NB4 (cell line): ENCODE results near the gene VEPH1.

Source experiments
- DNase-seq: peaks from one replicate; pipeline ENCODE4 v3.0.0; 2010; ENCODE audit warnings: low read depth
- H3K4me3 ChIP-seq: one replicate; pipeline ENCODE4 v1.5.1; 2011; ENCODE audit warnings: mild to moderate bottlenecking, low read depth, low read length, moderate library complexity
- CTCF ChIP-seq: IDR thresholded peaks from one replicate; pipeline ENCODE4 v1.5.1; 2012; ENCODE audit warnings: low read depth, low read length
- MAX ChIP-seq: IDR thresholded peaks from 2 replicates; pipeline ENCODE4 v1.6.1; 2011; ENCODE audit warnings: low read depth, low read length
- MYC ChIP-seq: IDR thresholded peaks from 2 replicates; pipeline ENCODE4 v1.6.1; 2011; ENCODE audit warnings: low read depth, low read length
- POLR2A ChIP-seq: IDR thresholded peaks from 2 replicates; pipeline ENCODE4 v1.6.1; 2011; ENCODE audit warnings: mild to moderate bottlenecking; ENCODE audit not compliant: insufficient read length; ENCODE audit errors: extremely low read depth

The VEPH1 gene

GRCh38 chr3:157387708-157388435 lies 115.3 kb downstream of the VEPH1 start:
- H3K4me3 ChIP-seq, result no peak overlapping the region
- TF ChIP-seq MAX (no peak), MYC (no peak), CTCF (no peak), POLR2A (no peak)
- DNase-seq, result no peak

GRCh38 chr3:157384491-157384890 lies 118.7 kb downstream of the VEPH1 start:
- no peak overlapping the region for H3K4me3 ChIP-seq
- TF ChIP-seq MYC (no peak), MAX (no peak), POLR2A (no peak), CTCF (no peak)
- DNase-seq, result no peak

GRCh38 chr3:157384031-157384430 lies 119.2 kb downstream of the VEPH1 start:
- no peak for DNase-seq
- TF ChIP-seq MAX (no peak), POLR2A (no peak), MYC (no peak), CTCF (no peak)
- no peak overlapping the region for H3K4me3 ChIP-seq

- no peak for DNase-seq
- no peak for TF ChIP-seq CTCF
- no peak for TF ChIP-seq POLR2A
- TF ChIP-seq MYC, result no peak
- TF ChIP-seq MAX, result no peak
- no peak overlapping the region for H3K4me3 ChIP-seq
Observed at GRCh38 chr3:157381606-157382005, 121.6 kb downstream of the VEPH1 start.

GRCh38 chr3:157379525-157380140 lies 123.6 kb downstream of the VEPH1 start:
- no peak for TF ChIP-seq MAX
- TF ChIP-seq CTCF, result no peak
- TF ChIP-seq POLR2A, result no peak
- no peak for TF ChIP-seq MYC
- DNase-seq, result no peak
- no peak overlapping the region for H3K4me3 ChIP-seq
